Measurements from ENCODE around the gene IGLL5. TPM values are rescaled to one million over a fixed set of nuclear protein-coding genes. Genes with fewer than 3 reads are reported as not detected.

The IGLL5 gene
- total and polyA plus RNA-seq, 9 of the 15 experiments (the other 6 are each of a cell fraction or from before 2014, with no cell fraction given) = not detected

DNA sequence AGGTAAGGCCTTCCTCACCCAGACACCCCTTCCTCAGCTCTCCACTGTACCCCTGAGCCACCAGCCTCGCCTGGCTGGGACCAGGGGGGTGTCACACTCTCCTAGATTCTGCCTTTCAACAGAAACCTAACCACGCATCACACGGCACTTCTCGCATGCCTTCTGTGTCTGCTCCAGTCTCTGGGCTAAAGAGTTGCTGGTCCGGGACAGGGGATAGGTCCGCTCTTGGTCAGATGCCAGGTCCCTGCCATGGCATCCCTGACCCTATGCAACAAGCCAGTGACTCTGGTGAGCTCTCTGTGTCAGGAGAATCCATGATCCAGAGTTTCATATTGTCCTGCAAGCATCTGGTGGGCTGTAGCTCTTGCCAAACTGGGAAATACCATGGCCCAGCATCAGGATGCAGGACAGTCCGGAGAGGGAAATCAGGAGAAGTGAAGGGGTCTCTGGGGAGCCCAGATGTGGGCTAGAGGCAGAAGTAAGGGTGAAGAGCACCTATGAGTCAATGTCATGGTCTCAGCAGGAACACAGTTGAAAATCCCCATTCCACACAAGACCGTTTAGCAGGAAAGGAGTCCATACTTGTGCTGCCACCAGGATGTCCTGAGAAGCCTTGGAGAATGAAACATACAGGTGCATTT is 14.1 kb downstream of the IGLL5 start (continued):
- TF ChIP-seq E2F3 (CRISPR knock-in tag; IDR thresholded peaks at IDR 0.05) = no peak
- peak; percentile 76; the same call in 1 of the 2 replicates for TF ChIP-seq NR4A1 (CRISPR knock-in tag; IDR thresholded peaks at IDR 0.05)
- no peak for TF ChIP-seq NR4A1 (tag; IDR thresholded peaks at IDR 0.05)
- TF ChIP-seq MCM2 (IDR thresholded peaks at IDR 0.05; ENCODE audit: low read depth) = no peak
- no peak for TF ChIP-seq ZFPM2 (CRISPR knock-in tag; IDR thresholded peaks at IDR 0.05)
- TF ChIP-seq RBM39 (optimal IDR thresholded peaks at IDR 0.05; ENCODE audit: low read depth, low read length) = no peak
- TF ChIP-seq RBM25 (IDR thresholded peaks at IDR 0.05; ENCODE audit: low read depth, low read length, severe bottlenecking) = no peak
- TF ChIP-seq, protein P1, sequence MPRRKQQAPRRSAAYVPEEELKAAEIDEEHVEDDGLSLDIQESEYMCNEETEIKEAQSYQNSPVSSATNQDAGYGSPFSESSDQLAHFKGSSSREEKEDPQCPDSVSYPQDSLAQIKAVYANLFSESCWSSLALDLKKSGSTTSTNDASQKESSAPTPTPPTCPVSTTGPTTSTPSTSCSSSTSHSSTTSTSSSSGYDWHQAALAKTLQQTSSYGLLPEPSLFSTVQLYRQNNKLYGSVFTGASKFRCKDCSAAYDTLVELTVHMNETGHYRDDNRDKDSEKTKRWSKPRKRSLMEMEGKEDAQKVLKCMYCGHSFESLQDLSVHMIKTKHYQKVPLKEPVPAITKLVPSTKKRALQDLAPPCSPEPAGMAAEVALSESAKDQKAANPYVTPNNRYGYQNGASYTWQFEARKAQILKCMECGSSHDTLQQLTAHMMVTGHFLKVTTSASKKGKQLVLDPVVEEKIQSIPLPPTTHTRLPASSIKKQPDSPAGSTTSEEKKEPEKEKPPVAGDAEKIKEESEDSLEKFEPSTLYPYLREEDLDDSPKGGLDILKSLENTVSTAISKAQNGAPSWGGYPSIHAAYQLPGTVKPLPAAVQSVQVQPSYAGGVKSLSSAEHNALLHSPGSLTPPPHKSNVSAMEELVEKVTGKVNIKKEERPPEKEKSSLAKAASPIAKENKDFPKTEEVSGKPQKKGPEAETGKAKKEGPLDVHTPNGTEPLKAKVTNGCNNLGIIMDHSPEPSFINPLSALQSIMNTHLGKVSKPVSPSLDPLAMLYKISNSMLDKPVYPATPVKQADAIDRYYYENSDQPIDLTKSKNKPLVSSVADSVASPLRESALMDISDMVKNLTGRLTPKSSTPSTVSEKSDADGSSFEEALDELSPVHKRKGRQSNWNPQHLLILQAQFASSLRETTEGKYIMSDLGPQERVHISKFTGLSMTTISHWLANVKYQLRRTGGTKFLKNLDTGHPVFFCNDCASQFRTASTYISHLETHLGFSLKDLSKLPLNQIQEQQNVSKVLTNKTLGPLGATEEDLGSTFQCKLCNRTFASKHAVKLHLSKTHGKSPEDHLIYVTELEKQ (CRISPR knock-in tag; IDR thresholded peaks at IDR 0.05) = no peak
- no peak for TF ChIP-seq SAP30 (IDR thresholded peaks at IDR 0.05; ENCODE audit: borderline replicate concordance, insufficient read depth, low read depth, low read length, poor library complexity, severe bottlenecking)
- no peak for TF ChIP-seq SIN3B (IDR thresholded peaks at IDR 0.05; ENCODE audit: low read depth)
- TF ChIP-seq, protein P2, sequence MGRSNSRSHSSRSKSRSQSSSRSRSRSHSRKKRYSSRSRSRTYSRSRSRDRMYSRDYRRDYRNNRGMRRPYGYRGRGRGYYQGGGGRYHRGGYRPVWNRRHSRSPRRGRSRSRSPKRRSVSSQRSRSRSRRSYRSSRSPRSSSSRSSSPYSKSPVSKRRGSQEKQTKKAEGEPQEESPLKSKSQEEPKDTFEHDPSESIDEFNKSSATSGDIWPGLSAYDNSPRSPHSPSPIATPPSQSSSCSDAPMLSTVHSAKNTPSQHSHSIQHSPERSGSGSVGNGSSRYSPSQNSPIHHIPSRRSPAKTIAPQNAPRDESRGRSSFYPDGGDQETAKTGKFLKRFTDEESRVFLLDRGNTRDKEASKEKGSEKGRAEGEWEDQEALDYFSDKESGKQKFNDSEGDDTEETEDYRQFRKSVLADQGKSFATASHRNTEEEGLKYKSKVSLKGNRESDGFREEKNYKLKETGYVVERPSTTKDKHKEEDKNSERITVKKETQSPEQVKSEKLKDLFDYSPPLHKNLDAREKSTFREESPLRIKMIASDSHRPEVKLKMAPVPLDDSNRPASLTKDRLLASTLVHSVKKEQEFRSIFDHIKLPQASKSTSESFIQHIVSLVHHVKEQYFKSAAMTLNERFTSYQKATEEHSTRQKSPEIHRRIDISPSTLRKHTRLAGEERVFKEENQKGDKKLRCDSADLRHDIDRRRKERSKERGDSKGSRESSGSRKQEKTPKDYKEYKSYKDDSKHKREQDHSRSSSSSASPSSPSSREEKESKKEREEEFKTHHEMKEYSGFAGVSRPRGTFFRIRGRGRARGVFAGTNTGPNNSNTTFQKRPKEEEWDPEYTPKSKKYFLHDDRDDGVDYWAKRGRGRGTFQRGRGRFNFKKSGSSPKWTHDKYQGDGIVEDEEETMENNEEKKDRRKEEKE (IDR thresholded peaks at IDR 0.05; ENCODE audit: borderline replicate concordance in 1 of 2, control insufficient read depth in 1 of 2, low read depth in 2 of 2, low read length in 1 of 2) = no peak
- no peak for TF ChIP-seq ZNF316 (IDR thresholded peaks at IDR 0.05)
- TF ChIP-seq MYNN (IDR thresholded peaks at IDR 0.05) = no peak
- TF ChIP-seq MYNN (CRISPR knock-in tag; IDR thresholded peaks at IDR 0.05) = 0 out of 2 replicates have a peak, but pooled peaks have one; percentile 53
- no peak for TF ChIP-seq PRPF4 (IDR thresholded peaks at IDR 0.05; ENCODE audit: insufficient read depth, low read depth, low read length, poor library complexity, severe bottlenecking)
- TF ChIP-seq POLR2G (IDR thresholded peaks at IDR 0.05; ENCODE audit: low read depth, low read length) = no peak
- no peak for TF ChIP-seq ARID1B (IDR thresholded peaks at IDR 0.05)
- TF ChIP-seq, protein P3, sequence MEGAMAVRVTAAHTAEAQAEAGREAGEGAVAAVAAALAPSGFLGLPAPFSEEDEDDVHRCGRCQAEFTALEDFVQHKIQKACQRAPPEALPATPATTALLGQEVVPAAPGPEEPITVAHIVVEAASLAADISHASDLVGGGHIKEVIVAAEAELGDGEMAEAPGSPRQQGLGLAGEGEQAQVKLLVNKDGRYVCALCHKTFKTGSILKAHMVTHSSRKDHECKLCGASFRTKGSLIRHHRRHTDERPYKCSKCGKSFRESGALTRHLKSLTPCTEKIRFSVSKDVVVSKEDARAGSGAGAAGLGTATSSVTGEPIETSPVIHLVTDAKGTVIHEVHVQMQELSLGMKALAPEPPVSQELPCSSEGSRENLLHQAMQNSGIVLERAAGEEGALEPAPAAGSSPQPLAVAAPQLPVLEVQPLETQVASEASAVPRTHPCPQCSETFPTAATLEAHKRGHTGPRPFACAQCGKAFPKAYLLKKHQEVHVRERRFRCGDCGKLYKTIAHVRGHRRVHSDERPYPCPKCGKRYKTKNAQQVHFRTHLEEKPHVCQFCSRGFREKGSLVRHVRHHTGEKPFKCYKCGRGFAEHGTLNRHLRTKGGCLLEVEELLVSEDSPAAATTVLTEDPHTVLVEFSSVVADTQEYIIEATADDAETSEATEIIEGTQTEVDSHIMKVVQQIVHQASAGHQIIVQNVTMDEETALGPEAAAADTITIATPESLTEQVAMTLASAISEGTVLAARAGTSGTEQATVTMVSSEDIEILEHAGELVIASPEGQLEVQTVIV (CRISPR knock-in tag; IDR thresholded peaks at IDR 0.05; ENCODE audit: borderline replicate concordance) = no peak
- TF ChIP-seq JUND (IDR thresholded peaks at IDR 0.05; ENCODE audit: borderline replicate concordance, low read depth, low read length) = no peak
- TF ChIP-seq JUND (tag; IDR thresholded peaks at IDR 0.05; ENCODE audit: borderline replicate concordance, low read depth, low read length) = no peak

Measured in K562 (cell line).